ENCODE measurements around the gene CPNE9. TPM values are rescaled to one million over a fixed set of nuclear protein-coding genes. Genes with fewer than 3 reads are reported as not detected.

The CPNE9 gene
- total and polyA plus RNA-seq, 2 donors from 2014 or later: 0.16 to 0.19 TPM

- intact Hi-C loops (cut with DNase I): no loop called here
- peaks cover 0 to 29% (median 17%) of the 10 kb centered on the region in 3 donors for H3K36me3 ChIP-seq (ENCODE audit: control insufficient read depth in 2 of 3, insufficient read depth in 3 of 3, low read length in 3 of 3)
These were observed 3.1 kb upstream of the CPNE9 start for GRCh38 chr3:9700536-9700935.

DNA sequence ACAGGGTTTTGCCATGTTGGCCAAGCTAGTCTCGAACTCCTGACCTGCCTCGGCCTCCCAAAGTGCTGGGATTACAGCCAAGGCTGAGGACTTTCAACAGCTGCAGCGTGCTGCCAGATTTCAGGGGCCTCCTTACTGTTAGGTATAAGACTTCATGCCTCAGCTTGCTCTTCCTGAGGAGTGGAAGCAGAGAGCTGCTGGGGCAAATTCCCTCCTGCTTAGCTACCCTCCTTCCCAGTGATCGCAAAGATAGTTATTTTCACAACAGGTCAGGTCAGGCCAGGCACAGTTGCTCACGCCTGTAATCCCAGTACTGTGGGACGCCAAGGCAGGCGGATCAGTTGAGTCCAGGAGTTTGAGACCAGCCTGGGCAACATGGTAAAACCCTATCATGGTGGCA is 2.6 kb upstream of the CPNE9 start:
- Histone ChIP-seq H3K9me3 (ENCODE audit: control insufficient read depth in 2 of 3, insufficient read depth in 1 of 3, low read length in 3 of 3) (no peaks in the 10 kb centered on the region), H3K9ac (ENCODE audit: low read length in 3 of 3) (no peak overlapping the region), H3K27me3 (ENCODE audit: control insufficient read depth, insufficient read depth, low read length) (no peaks in the 10 kb centered on the region), H3K4me3 (ENCODE audit: low read length in 3 of 3) (no peak overlapping the region), H3K27ac (ENCODE audit: low read depth in 2 of 2, low read length in 2 of 2) (no peak overlapping the region), H3K4me1 (ENCODE audit: control insufficient read depth in 2 of 3, insufficient read depth in 2 of 3, low read depth in 1 of 3, low read length in 3 of 3) (peaks cover 0 to 9% (median 0%) of the 10 kb centered on the region in 3 donors), H3K36me3 (ENCODE audit: control insufficient read depth in 2 of 3, insufficient read depth in 3 of 3, low read length in 3 of 3) (peaks cover 0 to 24% (median 17%) of the 10 kb centered on the region in 3 donors)
- intact Hi-C loops (cut with DNase I): no loop called here
- DNase-seq (peak in 1 of 5 donors; percentile 27), FAIRE-seq (no peak)
- TF ChIP-seq, protein P1, sequence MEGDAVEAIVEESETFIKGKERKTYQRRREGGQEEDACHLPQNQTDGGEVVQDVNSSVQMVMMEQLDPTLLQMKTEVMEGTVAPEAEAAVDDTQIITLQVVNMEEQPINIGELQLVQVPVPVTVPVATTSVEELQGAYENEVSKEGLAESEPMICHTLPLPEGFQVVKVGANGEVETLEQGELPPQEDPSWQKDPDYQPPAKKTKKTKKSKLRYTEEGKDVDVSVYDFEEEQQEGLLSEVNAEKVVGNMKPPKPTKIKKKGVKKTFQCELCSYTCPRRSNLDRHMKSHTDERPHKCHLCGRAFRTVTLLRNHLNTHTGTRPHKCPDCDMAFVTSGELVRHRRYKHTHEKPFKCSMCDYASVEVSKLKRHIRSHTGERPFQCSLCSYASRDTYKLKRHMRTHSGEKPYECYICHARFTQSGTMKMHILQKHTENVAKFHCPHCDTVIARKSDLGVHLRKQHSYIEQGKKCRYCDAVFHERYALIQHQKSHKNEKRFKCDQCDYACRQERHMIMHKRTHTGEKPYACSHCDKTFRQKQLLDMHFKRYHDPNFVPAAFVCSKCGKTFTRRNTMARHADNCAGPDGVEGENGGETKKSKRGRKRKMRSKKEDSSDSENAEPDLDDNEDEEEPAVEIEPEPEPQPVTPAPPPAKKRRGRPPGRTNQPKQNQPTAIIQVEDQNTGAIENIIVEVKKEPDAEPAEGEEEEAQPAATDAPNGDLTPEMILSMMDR (IDR thresholded peaks at IDR 0.05; ENCODE audit: borderline replicate concordance, extremely low read depth, insufficient read depth): no peak

More at GRCh38 chr3:9700536-9700935, 3.1 kb upstream of the CPNE9 start:
- H3K27me3 ChIP-seq (ENCODE audit: control insufficient read depth, insufficient read depth, low read length): no peaks in the 10 kb centered on the region
- H3K9me3 ChIP-seq (ENCODE audit: control insufficient read depth in 2 of 3, insufficient read depth in 1 of 3, low read length in 3 of 3): no peaks in the 10 kb centered on the region
- TF ChIP-seq, protein P1 (IDR thresholded peaks at IDR 0.05; ENCODE audit: borderline replicate concordance, extremely low read depth, insufficient read depth): no peak
- H3K4me1 ChIP-seq (ENCODE audit: control insufficient read depth in 2 of 3, insufficient read depth in 2 of 3, low read depth in 1 of 3, low read length in 3 of 3): peaks cover 0 to 9% (median 0%) of the 10 kb centered on the region in 3 donors
- DNase-seq: no peak
- no peak overlapping the region for H3K4me3 ChIP-seq (ENCODE audit: low read length in 3 of 3)
- FAIRE-seq: no peak
- H3K27ac ChIP-seq (ENCODE audit: low read depth in 2 of 2, low read length in 2 of 2): no peak overlapping the region
- no peak overlapping the region for H3K9ac ChIP-seq (ENCODE audit: low read length in 3 of 3)

DNA sequence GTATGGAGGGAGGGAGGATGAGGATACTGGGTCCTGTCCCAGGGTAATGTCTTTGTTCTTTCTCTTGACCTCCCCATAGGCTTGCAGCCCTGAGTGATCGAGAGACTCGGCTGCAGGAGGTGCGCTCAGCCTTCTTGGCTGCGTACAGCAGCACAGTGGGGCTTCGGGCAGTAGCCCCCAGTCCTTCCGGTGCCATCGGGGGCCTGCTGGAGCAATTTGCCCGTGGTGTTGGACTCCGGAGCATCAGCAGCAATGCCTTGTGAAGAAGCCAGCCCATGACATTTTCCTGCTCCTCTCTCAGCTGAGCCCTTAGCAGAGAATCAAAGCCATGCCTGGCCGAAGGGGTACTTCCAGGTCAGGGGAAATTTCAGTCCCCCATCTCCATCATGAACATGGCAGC is 1.9 kb upstream of the CPNE9 start:
- no peaks in the 10 kb centered on the region for H3K27me3 ChIP-seq (ENCODE audit: control insufficient read depth, insufficient read depth, low read length)
- H3K27ac ChIP-seq (ENCODE audit: low read depth in 2 of 2, low read length in 2 of 2): no peak overlapping the region
- FAIRE-seq: no peak
- DNase-seq: peak in 1 of 5 donors; percentile 56
- TF ChIP-seq, protein P1 (IDR thresholded peaks at IDR 0.05; ENCODE audit: borderline replicate concordance, extremely low read depth, insufficient read depth): no peak
- no peaks in the 10 kb centered on the region for H3K9me3 ChIP-seq (ENCODE audit: control insufficient read depth in 2 of 3, insufficient read depth in 1 of 3, low read length in 3 of 3)
- peaks cover 0 to 9% (median 0%) of the 10 kb centered on the region in 3 donors for H3K4me1 ChIP-seq (ENCODE audit: control insufficient read depth in 2 of 3, insufficient read depth in 2 of 3, low read depth in 1 of 3, low read length in 3 of 3)
- no peak overlapping the region for H3K4me3 ChIP-seq (ENCODE audit: low read length in 3 of 3)
- intact Hi-C loops (cut with DNase I): no loop called here
- H3K9ac ChIP-seq (ENCODE audit: low read length in 3 of 3): no peak overlapping the region
- H3K36me3 ChIP-seq (ENCODE audit: control insufficient read depth in 2 of 3, insufficient read depth in 3 of 3, low read length in 3 of 3): peaks cover 0 to 21% (median 13%) of the 10 kb centered on the region in 3 donors

DNA sequence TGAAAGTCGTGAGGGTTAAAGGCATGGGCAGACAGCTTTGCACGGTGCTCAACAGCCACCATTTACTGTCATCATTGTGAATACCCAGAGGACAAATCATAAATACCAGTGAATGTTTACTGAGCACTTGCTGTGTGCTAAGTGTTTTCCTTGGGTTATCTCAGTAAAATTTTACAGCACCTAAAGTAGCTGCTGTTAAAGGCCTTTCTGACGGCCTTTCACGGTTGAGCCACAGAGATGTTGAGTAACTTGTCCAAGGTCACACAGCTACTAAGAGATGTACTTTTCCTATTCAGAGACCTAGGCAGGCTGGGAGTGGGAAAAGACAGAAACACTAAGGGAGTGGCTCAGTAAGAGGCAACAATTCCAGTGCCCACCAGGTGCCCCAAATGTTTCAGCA is 393 bp upstream of the CPNE9 start:
- H3K4me3 ChIP-seq (ENCODE audit: low read length in 3 of 3): no peak overlapping the region
- H3K27me3 ChIP-seq (ENCODE audit: control insufficient read depth, insufficient read depth, low read length): no peaks in the 10 kb centered on the region
- no peak overlapping the region for H3K27ac ChIP-seq (ENCODE audit: low read depth in 2 of 2, low read length in 2 of 2)
- no peaks in the 10 kb centered on the region for H3K9me3 ChIP-seq (ENCODE audit: control insufficient read depth in 2 of 3, insufficient read depth in 1 of 3, low read length in 3 of 3)
- H3K36me3 ChIP-seq (ENCODE audit: control insufficient read depth in 2 of 3, insufficient read depth in 3 of 3, low read length in 3 of 3): peaks cover 0 to 10% (median 6%) of the 10 kb centered on the region in 3 donors
- DNase-seq (no peak), FAIRE-seq (no peak)
- intact Hi-C loops (cut with DNase I): no loop called here
- no peak overlapping the region for H3K9ac ChIP-seq (ENCODE audit: low read length in 3 of 3)
- TF ChIP-seq, protein P1 (IDR thresholded peaks at IDR 0.05; ENCODE audit: borderline replicate concordance, extremely low read depth, insufficient read depth): no peak
- H3K4me1 ChIP-seq (ENCODE audit: control insufficient read depth in 2 of 3, insufficient read depth in 2 of 3, low read depth in 1 of 3, low read length in 3 of 3): peaks cover 0 to 9% (median 0%) of the 10 kb centered on the region in 3 donors
